Activated naive CD4-positive, alpha-beta T cell treated with anti-CD3 and anti-CD28 coated beads, Interleukin-2, amount 50 U/mL, for 72 hours (primary cell): ENCODE measurements around the gene TNNC1. TPM values are rescaled to one million over a fixed set of nuclear protein-coding genes. Genes with fewer than 3 reads are reported as not detected.
A peak's percentile ranks its signal among the peaks of the same experiment; 100 is the strongest.

Experiments
- ATAC-seq, 2 donors: fragments of 150-1000 bp; cut with Tn5 transposase; 2 replicates each; pipeline ENCODE4 v1.10.0; 2021; ENCODE audit warnings: mild to moderate bottlenecking in 2 of 2, moderate library complexity in 2 of 2
- DNase-seq, 2 donors: peaks; one replicate each; pipeline ENCODE4 v3.0.0; 2021 to 2022; ENCODE audit warnings: low spot score in 2 of 2
- H3K27ac Mint-ChIP-seq, 2 donors: one replicate each; pipeline ENCODE4 v1.8.0; 2022; ENCODE audit warnings: mild to moderate bottlenecking in 2 of 2, mixed read lengths in 2 of 2
- H3K36me3 Mint-ChIP-seq, 2 donors: one replicate each; pipeline ENCODE4 v1.8.0; 2022; ENCODE audit warnings: mixed read lengths in 2 of 2
- H3K9me3 Mint-ChIP-seq, 2 donors: one replicate each; pipeline ENCODE4 v1.8.0; 2022; ENCODE audit warnings: mixed read lengths in 2 of 2
- total RNA-seq, 2 donors: library from RNA; stranded (reverse); gene quantifications; one replicate each; pipeline ENCODE4 v1.2.3, GENCODE V29; 2022

Gene TNNC1
- total RNA-seq, 2 donors from 2014 or later, result 6.6 to 8.4 TPM

DNA sequence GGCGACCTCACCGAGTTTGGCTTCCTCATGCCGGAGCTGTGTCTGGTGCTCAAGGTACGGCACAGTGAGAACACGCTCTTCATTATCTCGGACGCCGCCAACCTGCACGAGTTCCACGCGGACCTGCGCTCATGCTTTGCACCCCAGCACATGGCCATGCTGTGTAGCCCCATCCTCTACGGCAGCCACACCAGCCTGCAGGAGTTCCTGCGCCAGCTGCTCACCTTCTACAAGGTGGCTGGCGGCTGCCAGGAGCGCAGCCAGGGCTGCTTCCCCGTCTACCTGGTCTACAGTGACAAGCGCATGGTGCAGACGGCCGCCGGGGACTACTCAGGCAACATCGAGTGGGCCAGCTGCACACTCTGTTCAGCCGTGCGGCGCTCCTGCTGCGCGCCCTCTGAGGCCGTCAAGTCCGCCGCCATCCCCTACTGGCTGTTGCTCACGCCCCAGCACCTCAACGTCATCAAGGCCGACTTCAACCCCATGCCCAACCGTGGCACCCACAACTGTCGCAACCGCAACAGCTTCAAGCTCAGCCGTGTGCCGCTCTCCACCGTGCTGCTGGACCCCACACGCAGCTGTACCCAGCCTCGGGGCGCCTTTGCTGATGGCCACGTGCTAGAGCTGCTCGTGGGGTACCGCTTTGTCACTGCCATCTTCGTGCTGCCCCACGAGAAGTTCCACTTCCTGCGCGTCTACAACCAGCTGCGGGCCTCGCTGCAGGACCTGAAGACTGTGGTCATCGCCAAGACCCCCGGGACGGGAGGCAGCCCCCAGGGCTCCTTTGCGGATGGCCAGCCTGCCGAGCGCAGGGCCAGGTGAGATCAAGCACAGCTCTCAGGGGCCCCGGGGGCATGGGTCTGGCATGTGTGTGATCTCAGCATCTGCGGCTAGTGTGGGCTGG is 34.2 kb upstream of the TNNC1 start:
- Mint-ChIP-seq H3K27ac (peak overlapping the region in 1 of 2 donors; percentile 55), H3K36me3 (peaks cover 0 to 4% of the 10 kb centered on the region in 2 donors), H3K9me3 (no peaks in the 10 kb centered on the region)
- ATAC-seq (no peak), DNase-seq (no peak)

DNA sequence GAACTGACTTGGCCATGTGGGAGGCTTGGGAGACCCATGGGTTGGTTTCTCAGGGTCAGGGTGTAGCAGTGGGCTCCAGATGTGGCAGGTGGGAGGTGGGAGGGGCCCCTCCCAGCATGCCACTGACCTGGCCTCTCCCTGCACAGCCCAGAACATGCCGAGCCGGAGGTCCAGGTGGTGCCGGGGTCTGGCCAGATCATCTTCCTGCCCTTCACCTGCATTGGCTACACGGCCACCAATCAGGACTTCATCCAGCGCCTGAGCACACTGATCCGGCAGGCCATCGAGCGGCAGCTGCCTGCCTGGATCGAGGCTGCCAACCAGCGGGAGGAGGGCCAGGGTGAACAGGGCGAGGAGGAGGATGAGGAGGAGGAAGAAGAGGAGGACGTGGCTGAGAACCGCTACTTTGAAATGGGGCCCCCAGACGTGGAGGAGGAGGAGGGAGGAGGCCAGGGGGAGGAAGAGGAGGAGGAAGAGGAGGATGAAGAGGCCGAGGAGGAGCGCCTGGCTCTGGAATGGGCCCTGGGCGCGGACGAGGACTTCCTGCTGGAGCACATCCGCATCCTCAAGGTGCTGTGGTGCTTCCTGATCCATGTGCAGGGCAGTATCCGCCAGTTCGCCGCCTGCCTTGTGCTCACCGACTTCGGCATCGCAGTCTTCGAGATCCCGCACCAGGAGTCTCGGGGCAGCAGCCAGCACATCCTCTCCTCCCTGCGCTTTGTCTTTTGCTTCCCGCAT is 33.4 kb upstream of the TNNC1 start:
- H3K9me3 Mint-ChIP-seq, result no peaks in the 10 kb centered on the region
- peak overlapping the region in 1 of 2 donors; percentile 55 for H3K27ac Mint-ChIP-seq
- peaks cover 0 to under 1% of the 10 kb centered on the region in 2 donors for H3K36me3 Mint-ChIP-seq
- DNase-seq (no peak), ATAC-seq (no peak)

DNA sequence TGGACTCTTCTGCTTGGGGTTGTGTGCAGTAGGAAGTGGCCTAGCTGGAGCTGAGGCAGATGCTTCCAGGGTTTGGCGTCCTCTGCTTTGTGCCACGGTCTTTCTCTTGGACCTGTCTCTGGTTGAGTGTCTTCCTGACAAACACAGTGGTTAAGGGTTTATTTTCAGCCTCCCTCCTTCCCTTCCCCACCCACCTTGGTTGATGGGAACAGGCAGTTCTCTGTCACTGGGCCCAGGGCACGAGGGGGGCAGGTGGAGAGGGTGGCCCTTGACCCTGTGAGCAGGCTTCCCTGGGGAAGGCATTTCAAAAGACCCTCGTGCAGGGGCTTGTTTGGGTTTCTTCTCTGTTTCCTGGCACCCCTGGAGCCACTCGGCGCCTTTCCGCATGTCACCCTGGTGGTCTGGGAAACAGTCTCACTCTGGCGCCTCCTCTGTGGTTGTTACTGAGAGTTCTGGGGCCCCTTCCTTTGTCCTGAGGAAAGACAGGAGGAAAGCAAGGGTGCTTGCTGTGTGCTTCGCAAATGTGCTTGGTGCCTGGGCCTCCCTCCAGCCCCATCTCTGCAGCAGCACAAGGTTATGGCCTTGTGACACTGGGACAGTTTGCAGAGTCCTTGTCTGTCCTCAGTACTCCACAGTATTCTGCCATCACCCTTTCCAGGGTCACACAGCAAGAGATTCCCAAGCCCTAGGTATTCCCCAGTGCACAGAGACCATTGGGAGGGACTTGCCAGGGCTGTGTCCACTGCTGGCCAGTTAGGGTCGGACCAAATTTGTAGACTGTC is 31.0 kb upstream of the TNNC1 start:
- DNase-seq, result no peak
- Mint-ChIP-seq H3K27ac (peak overlapping the region; percentile 72 to 75), H3K36me3 (peaks cover 0 to 6% of the 10 kb centered on the region in 2 donors), H3K9me3 (no peaks in the 10 kb centered on the region)
- no peak for ATAC-seq

DNA sequence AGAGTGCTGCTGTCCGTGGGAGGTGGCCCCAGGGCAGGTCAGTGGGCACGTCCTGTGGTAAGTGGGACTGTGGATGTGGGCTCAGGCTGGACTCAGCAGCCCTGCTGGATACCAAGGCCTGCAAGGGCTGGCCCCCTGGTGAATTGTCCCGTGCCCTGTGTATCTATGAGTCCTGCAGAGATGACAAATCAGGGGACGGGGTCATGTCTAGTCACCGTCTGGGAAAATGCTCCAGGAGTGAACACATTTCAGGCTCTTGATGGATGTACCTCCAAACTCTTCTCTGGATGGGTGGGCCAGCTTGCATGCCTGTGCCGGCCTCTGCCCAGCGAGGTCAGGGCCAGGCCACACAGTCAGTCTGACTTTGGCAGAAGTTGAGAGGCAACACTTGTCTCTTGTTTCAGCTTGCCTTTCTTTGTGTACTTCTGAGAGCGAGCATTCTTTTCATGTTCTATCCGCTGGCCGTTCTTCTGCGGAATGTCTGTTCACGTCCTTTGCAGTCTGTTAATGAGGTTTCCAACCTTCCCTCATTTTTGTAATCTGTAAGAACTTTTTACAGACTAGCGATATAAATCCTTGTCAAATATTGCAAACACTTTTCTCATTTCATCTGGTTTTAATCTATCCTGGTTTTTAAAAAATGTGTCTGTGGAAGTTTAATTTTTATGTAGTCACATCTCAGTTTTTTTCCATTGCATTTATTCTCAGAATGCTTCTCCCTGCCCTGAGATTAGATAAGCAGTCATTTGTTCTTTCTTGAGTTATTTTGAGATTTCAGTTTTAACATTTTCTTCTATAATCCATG is 29.9 kb upstream of the TNNC1 start:
- Mint-ChIP-seq H3K36me3 (peaks cover 0 to 6% of the 10 kb centered on the region in 2 donors), H3K27ac (peak overlapping the region; percentile 33 to 66), H3K9me3 (no peaks in the 10 kb centered on the region)
- DNase-seq, result no peak
- no peak for ATAC-seq

DNA sequence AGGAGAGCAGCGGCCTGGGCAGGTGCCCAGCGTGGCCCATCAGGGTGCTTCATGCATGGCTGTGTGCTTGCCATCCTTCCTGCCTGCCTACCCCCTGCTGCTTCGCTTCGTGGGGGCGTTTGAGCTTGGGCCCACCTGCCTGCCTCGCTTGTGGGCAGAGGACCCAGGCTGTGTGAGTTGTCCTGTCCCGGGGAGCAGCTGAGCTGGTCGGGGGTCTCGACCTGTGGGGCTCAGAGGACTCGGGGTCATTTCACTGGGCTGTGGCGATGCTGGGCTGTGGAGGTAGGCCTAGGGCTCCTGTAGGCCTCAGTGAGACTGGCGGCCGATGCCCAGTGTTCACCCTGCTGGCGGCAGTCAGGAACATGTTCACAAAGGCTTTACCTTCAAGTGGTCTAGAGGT is 29.2 kb upstream of the TNNC1 start:
- no peak for ATAC-seq
- Mint-ChIP-seq H3K36me3 (peaks cover 0 to 6% of the 10 kb centered on the region in 2 donors), H3K27ac (peak overlapping the region; percentile 33 to 48), H3K9me3 (no peaks in the 10 kb centered on the region)
- no peak for DNase-seq

DNA sequence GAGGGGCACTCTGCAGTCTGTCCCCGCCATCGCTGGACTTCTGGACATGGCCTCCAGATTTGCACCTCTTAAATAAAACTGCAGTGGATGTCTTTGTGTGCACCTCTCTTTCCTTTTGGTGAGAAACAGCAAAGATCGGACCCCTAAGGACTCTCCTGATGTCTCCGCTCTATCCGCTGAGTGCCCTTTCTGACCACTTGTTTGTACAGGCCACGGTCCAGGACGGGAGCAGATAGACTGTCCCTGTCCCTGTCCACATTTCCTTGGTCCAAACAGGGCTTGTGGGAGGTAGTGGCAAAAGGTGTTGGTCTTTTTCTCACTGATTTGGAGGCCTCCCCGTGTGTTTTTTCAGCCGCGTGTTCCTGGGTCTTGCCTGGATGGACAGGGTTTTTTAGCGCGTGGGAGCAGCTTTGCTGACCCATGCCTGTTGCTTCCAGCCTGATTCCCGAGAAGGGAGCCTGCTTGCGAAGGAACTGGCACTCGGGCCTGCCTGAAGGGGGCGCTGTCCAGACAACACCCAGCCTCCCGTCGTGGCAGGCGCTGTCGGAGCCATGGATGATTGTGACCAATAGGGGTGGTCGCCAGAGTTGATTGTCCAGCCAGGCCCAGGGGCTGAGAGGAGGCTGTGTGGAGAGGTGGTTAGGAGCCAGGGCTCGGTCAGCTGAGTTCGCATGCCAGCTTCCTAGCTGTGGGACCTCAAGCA is 28.1 kb upstream of the TNNC1 start:
- Mint-ChIP-seq H3K27ac (peak overlapping the region; percentile 33 to 55), H3K9me3 (no peaks in the 10 kb centered on the region), H3K36me3 (peaks cover 0 to 6% of the 10 kb centered on the region in 2 donors)
- no peak for ATAC-seq
- DNase-seq, result peak in 1 of 2 donors; percentile 36

DNA sequence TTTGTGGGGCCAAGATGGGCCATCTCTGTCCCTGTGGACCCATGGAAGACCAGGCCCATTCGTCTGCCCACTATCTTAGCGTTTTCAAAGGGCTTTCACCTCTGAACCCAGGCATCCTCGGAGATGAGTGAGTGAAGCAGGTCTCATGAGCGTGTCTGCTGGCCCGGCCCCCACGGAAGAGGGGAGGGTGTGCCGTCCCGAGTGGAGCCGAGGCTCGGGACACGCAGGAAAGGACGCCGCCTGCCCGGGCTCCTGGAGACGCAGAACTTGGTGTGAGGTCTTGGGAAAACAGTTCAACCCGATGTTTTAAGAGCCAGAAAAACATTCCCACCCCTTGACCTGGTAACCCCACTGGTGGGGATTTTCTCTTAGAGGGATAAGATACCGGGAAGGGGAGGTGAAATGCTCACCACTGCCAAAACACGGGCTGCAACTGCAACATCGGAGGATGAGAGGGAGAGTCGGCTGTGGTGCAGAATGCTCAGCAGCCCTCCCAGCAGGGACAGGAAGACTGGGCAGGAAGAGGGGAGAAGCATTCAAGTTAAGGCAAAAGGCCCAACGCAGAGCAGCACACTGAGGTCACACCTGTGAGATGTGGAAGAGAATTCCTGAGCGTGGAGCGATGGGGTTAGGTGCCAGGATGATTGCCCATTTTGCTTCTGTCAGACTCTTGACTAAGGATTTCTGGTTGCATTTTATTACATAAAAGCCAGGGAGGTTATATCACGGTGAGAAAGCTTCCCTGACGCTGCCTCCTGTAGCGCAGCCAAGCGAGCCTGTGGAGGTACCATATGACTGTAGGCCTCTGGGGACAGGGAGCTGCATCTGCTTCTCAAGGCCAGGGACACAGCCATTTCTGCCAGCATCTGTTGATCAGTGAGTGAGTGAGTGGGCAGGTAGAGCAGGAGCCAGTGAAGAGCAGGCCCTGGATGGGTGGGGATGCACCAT is 27.2 kb upstream of the TNNC1 start:
- no peak for DNase-seq
- H3K27ac Mint-ChIP-seq, result peak overlapping the region in 1 of 2 donors; percentile 70
- ATAC-seq, result no peak
- no peaks in the 10 kb centered on the region for H3K9me3 Mint-ChIP-seq
- peaks cover 0 to 6% of the 10 kb centered on the region in 2 donors for H3K36me3 Mint-ChIP-seq

DNA sequence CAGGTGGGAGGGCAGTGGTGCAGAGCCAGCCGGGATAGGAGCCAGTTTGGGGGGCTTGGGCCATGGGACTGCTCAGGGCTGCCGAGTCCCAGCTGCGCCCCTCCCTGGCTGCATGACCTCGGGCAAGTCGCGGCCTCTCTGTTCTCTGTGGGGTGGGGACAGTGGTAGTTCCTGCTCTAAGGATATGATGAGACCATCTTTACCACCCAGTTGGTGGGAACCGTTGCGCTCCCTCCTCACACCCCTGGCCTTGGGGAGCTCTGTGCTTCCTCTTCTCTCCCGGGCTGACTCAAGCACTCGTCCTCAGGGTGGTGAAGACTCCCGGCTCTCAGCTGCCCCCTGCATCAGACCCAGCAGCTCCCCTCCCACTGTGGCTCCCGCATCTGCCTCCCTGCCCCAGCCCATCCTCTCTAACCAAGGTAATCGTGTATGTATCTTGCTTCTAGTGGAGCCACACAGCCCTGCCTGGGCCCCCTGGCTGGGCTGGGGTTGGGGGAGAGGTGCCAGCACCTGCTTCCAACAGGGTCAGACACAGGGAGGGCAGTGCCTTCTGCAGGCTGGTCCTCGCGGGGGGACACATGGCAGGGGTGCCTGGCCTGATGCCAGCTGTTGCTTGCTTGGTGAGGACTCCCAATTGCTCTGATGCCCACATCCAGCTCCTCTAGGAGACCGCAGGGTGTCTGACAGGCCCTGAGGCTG is 26.2 kb upstream of the TNNC1 start:
- no peaks in the 10 kb centered on the region for H3K9me3 Mint-ChIP-seq
- H3K36me3 Mint-ChIP-seq, result peaks cover 0 to 6% of the 10 kb centered on the region in 2 donors
- ATAC-seq (no peak), DNase-seq (no peak)
- H3K27ac Mint-ChIP-seq, result no peak overlapping the region

DNA sequence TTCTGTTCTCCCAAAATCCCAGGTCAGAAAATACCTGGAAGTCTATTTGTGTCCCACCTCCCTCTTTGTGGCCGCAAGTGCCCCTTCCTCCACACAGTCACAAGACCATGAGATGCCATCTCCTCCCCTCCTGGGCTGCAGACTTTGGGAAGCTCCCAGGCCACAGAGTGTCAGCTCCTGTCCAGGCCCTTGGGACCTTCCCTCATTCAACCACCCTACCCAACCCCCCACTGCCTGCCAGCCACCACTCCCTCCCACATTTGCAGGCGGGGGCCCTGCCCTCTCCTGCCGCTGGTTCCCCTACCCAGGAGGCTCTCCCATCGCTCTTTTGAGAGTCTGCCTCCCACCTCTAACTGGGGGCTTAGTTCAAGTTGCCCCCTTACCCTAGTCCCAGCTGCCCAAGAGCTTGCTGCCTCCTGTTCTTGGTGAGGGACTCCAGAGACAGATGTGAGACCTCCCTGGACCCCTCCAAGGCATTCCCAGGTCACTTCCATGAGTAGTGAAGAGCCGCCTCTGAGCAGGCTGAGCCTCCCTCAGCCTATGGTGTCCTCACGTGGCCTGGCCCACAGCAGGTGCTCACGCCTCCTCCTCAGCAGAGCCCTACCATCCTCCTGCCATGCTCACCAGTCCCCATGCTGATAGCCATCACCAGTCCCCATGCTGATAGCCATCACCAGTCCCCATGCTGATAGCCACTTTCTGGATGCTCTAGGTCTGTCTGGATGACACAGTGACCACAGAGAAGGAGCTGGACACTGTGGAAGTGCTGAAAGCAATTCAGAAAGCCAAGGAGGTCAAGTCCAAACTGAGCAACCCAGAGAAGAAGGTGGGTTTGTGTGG is 25.4 kb upstream of the TNNC1 start:
- Mint-ChIP-seq H3K9me3 (no peaks in the 10 kb centered on the region), H3K36me3 (peaks cover 0 to 6% of the 10 kb centered on the region in 2 donors), H3K27ac (peak overlapping the region in 1 of 2 donors; percentile 53)
- DNase-seq, result no peak
- ATAC-seq, result no peak

DNA sequence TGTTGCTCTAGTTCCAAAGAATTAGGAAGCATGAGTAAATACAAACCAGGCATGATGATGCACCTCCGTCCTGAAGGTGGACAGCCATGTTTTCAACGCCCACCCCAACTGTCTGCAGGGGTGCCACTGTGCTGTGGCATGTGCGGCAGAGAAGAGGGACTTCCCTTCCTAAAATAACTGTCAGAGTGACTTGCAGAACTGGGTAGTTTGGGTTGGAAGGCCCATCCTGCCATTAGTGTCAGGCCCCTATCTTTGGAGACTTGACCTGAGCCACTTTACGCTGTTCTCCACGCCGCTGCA is 23.9 kb upstream of the TNNC1 start:
- DNase-seq, result no peak
- H3K9me3 Mint-ChIP-seq, result no peaks in the 10 kb centered on the region
- H3K36me3 Mint-ChIP-seq, result peaks cover 0 to 6% of the 10 kb centered on the region in 2 donors
- ATAC-seq, result no peak
- no peak overlapping the region for H3K27ac Mint-ChIP-seq

DNA sequence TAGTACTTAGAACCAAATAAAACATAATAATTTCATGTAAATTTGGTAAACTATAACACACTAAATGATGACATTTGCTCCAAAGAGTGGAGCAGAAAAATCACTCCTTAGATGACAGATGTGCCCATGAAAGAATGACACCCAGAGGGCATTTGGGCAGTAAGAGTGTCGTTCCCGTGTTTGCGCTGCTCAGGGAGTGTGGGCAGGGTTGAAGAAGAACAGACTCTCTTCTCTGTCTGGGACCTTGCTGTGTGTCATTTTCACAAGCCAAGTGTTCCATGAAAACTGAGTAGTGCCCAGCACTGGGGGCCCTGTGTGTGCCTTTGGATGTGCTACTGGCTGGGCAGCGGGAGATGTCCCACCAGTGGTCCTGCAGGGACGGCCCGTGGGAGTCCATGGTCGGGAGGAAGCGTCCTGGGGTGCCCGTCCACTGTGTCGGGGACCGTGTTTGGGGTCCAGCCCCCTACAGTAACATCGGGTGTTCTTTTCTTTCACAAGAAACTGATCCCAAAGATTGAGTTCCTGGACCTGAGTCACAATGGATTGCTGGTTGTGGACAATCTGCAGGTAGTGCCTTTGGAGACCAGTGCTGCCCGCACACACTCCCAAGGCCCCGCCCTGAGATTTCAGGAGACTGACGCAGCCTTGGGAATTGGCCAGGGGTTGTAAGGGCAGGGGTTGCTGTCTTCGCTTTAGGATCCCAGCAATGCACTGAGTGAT is 23.4 kb upstream of the TNNC1 start:
- peaks cover 0 to 6% of the 10 kb centered on the region in 2 donors for H3K36me3 Mint-ChIP-seq
- H3K27ac Mint-ChIP-seq, result no peak overlapping the region
- no peaks in the 10 kb centered on the region for H3K9me3 Mint-ChIP-seq
- no peak for ATAC-seq
- no peak for DNase-seq

DNA sequence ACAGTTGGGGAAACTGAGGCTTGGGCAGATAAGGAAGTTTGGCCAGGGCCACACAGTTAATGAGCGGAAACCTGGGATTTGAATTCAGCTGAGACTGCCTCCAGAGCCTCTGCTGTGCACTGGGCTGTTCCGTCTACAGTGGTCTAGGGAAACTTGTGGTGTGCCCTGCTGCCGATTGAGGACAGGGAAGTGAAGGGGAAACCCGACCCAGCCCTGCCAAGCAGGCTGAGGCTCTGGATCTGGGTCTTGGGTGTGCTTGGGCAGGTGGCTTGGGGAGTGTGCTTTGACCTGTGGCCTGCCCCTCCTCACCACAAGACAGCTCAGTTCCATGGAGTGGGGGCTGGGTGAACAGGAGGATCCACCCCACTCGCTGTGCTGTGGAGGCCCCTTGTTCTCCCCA is 19.2 kb upstream of the TNNC1 start:
- H3K27ac Mint-ChIP-seq, result no peak overlapping the region
- ATAC-seq (no peak), DNase-seq (no peak)
- H3K36me3 Mint-ChIP-seq, result no peaks in the 10 kb centered on the region
- no peaks in the 10 kb centered on the region for H3K9me3 Mint-ChIP-seq
